Loucy (cell line): ENCODE results near the gene MED10.

Source experiments
- H2AFZ ChIP-seq: fragments of 200-600 bp; sonication (generic); 2 replicates; pipeline ENCODE4 v1.6.0; 2016; ENCODE audit warnings: antibody characterized with exemption, mild to moderate bottlenecking, low read length, moderate library complexity
- H3F3A ChIP-seq: fragments of 200-600 bp; 2 replicates; pipeline ENCODE4 v1.6.0; 2016; ENCODE audit warnings: antibody characterized with exemption, low read depth, mild to moderate bottlenecking
- H3K27me3 ChIP-seq: fragments of 200-600 bp; sonication (generic); 2 replicates; pipeline ENCODE4 v1.6.1; 2014; ENCODE audit warnings: low read length, mild to moderate bottlenecking; ENCODE audit not compliant: insufficient read depth, poor library complexity, severe bottlenecking
- H3K36me3 ChIP-seq: fragments of 200-600 bp; sonication (generic); 2 replicates; pipeline ENCODE4 v1.6.1; 2016; ENCODE audit warnings: low read length; ENCODE audit not compliant: insufficient read depth
- H3K4me1 ChIP-seq: fragments of 200-600 bp; sonication (generic); 2 replicates; pipeline ENCODE4 v1.5.1; 2014; ENCODE audit warnings: low read length, mild to moderate bottlenecking; ENCODE audit not compliant: insufficient read depth, poor library complexity, severe bottlenecking
- H3K4me2 ChIP-seq: fragments of 200-600 bp; sonication (generic); 2 replicates; pipeline ENCODE4 v1.6.0; 2014; ENCODE audit warnings: antibody characterized with exemption, low read length, low read depth, mild to moderate bottlenecking; ENCODE audit not compliant: poor library complexity, severe bottlenecking
- H3K4me3 ChIP-seq: fragments of 200-600 bp; sonication (generic); 2 replicates; pipeline ENCODE4 v1.5.1; 2014; ENCODE audit warnings: low read length, mild to moderate bottlenecking, mixed read lengths; ENCODE audit not compliant: poor library complexity, severe bottlenecking
- H3K79me2 ChIP-seq: fragments of 200-600 bp; sonication (generic); 2 replicates; pipeline ENCODE4 v1.6.1; 2014; ENCODE audit warnings: low read length; ENCODE audit not compliant: insufficient read depth
- H3K9ac ChIP-seq: fragments of 200-600 bp; sonication (generic); 2 replicates; pipeline ENCODE4 v1.6.0; 2014; ENCODE audit warnings: mild to moderate bottlenecking, low read depth, low read length, moderate library complexity; ENCODE audit not compliant: poor library complexity, severe bottlenecking
- H3K9me2 ChIP-seq: fragments of 200-600 bp; sonication (generic); replicated peaks from 2 replicates; pipeline ENCODE4 v1.6.1; 2016; ENCODE audit warnings: low read depth, low read length, mixed read lengths
- H3K9me3 ChIP-seq: fragments of 200-600 bp; sonication (generic); 2 replicates; pipeline ENCODE4 v1.6.1; 2014; ENCODE audit warnings: mild to moderate bottlenecking, antibody characterized with exemption, low read length, low read depth; ENCODE audit not compliant: insufficient read depth
- H4K20me1 ChIP-seq: fragments of 200-600 bp; sonication (generic); 2 replicates; pipeline ENCODE4 v1.6.0; 2014; ENCODE audit warnings: antibody characterized with exemption, low read length, mild to moderate bottlenecking; ENCODE audit not compliant: insufficient read depth, poor library complexity, severe bottlenecking
- CTCF ChIP-seq: fragments of 200-600 bp; sonication (generic); conservative IDR thresholded peaks from 2 replicates; pipeline ENCODE4 v1.5.1; 2014; ENCODE audit warnings: mild to moderate bottlenecking, antibody characterized with exemption, low read length
- EZH2phosphoT487 ChIP-seq: fragments of 200-600 bp; IDR thresholded peaks from 2 replicates; pipeline ENCODE4 v1.6.1; 2018; ENCODE audit warnings: antibody characterized with exemption, mild to moderate bottlenecking, moderate library complexity, borderline replicate concordance

The MED10 gene

GRCh38 chr5:6371079-6371810 lies 7.1 kb downstream of the MED10 start:
- H3K9me2 ChIP-seq = no peaks in the 10 kb centered on the region
- no peak overlapping the region for H2AFZ ChIP-seq
- H3F3A ChIP-seq = no peaks in the 10 kb centered on the region
- H3K79me2 ChIP-seq = peaks cover 37% of the 10 kb centered on the region
- 0 out of 2 replicates have a peak, but pooled peaks have one; percentile 14 for TF ChIP-seq CTCF
- TF ChIP-seq EZH2phosphoT487 = no peak
- peaks cover 26% of the 10 kb centered on the region for H4K20me1 ChIP-seq
- no peak overlapping the region for H3K4me2 ChIP-seq
- H3K27me3 ChIP-seq = no peaks in the 10 kb centered on the region
- peaks cover 71% of the 10 kb centered on the region; the same call in 1 of the 2 replicates for H3K36me3 ChIP-seq
- no peak overlapping the region for H3K4me3 ChIP-seq
- H3K9me3 ChIP-seq = no peaks in the 10 kb centered on the region
- no peak overlapping the region for H3K9ac ChIP-seq
- H3K4me1 ChIP-seq = peaks cover 21% of the 10 kb centered on the region

DNA sequence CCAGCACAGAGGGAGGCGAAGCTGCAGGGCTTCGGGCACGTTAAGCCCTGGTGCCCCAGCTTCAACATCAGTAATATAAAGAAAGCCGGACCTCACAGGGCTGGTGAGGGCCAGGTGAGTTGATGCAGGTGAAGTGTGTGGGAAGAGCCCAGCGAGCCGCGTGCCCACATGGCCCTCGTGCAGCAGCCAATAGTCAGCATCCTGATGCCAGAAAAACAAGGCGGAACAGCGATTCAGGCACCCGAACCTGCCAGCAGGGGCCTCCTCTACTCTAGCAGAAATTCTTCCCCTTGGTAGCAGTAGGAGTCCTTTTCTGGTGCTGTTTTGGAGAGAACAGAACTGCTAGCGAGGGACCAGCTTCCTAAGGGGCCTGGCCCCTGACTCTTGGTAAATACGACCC lies 7.8 kb downstream of the MED10 start:
- TF ChIP-seq CTCF (no peak), EZH2phosphoT487 (no peak)
- peaks cover 67% of the 10 kb centered on the region; the same call in 1 of the 2 replicates for H3K36me3 ChIP-seq
- peaks cover 16% of the 10 kb centered on the region for H3K4me1 ChIP-seq
- H3K27me3 ChIP-seq = no peaks in the 10 kb centered on the region
- H3K79me2 ChIP-seq = peaks cover 30% of the 10 kb centered on the region
- H2AFZ ChIP-seq = no peak overlapping the region
- no peaks in the 10 kb centered on the region for H3K9me2 ChIP-seq
- no peaks in the 10 kb centered on the region for H3F3A ChIP-seq
- no peak overlapping the region for H3K9ac ChIP-seq
- no peak overlapping the region for H3K4me3 ChIP-seq
- no peaks in the 10 kb centered on the region for H3K9me3 ChIP-seq
- peaks cover 19% of the 10 kb centered on the region for H4K20me1 ChIP-seq
- no peak overlapping the region for H3K4me2 ChIP-seq

GRCh38 chr5:6365977-6366590 lies 12.3 kb downstream of the MED10 start:
- TF ChIP-seq EZH2phosphoT487 = no peak
- no peak for TF ChIP-seq CTCF
- H4K20me1 ChIP-seq = peaks cover 10% of the 10 kb centered on the region
- no peaks in the 10 kb centered on the region; the same call in 1 of the 2 replicates for H3K79me2 ChIP-seq
- no peak overlapping the region for H3K4me3 ChIP-seq
- no peaks in the 10 kb centered on the region for H3F3A ChIP-seq
- no peak overlapping the region for H2AFZ ChIP-seq
- H3K4me2 ChIP-seq = no peak overlapping the region
- no peaks in the 10 kb centered on the region for H3K4me1 ChIP-seq
- H3K27me3 ChIP-seq = no peaks in the 10 kb centered on the region
- H3K9ac ChIP-seq = no peak overlapping the region
- no peaks in the 10 kb centered on the region for H3K9me2 ChIP-seq
- no peaks in the 10 kb centered on the region for H3K9me3 ChIP-seq
- H3K36me3 ChIP-seq = peaks cover 27% of the 10 kb centered on the region; the same call in 1 of the 2 replicates
